Endothelial cell of umbilical vein (primary cell): ENCODE data around the gene HES2. TPM values are rescaled to one million over a fixed set of nuclear protein-coding genes. Genes with fewer than 3 reads are reported as not detected.

Experiments used
- BruUV-seq: library from RNA; stranded (reverse); fragments of 400-500 nt; replicated peaks from 2 replicates; lab custom pipeline; 2021; lab: Mats Ljungman, UMichigan
- CTCF ChIA-PET: fragments of 300-600, 350-600 bp; sonication (Branson Sonifier 250); formaldehyde crosslinking; loops from one replicate; lab custom pipeline; 2021; ENCODE audit warnings: antibody characterized with exemption, inconsistent platforms; lab: Charles Lee
- POLR2A ChIA-PET: fragments of 300-600, 350-600 bp; sonication (Branson Sonifier 250); formaldehyde crosslinking; loops from one replicate; lab custom pipeline; 2021; ENCODE audit warnings: antibody characterized with exemption, inconsistent platforms; lab: Charles Lee
- DNase-seq: peaks from one replicate; pipeline ENCODE4 v3.0.0-alpha.2; 2011; ENCODE audit warnings: low read depth, low spot score
- FAIRE-seq: peaks from 2 replicates; lab custom pipeline; 2011; peaks lifted over from hg19 to GRCh38; lab: Jason Lieb, UNC
- H2AFZ ChIP-seq: 2 replicates; pipeline ENCODE4 v1.6.0; 2012; ENCODE audit warnings: low read depth, low read length, control low read depth, inconsistent platforms
- H3K27ac ChIP-seq: 2 replicates; pipeline ENCODE4 v1.5.1; 2011; ENCODE audit warnings: low read depth, mild to moderate bottlenecking, control low read depth, low read length, moderate library complexity; ENCODE audit not compliant: insufficient read depth
- H3K27me3 ChIP-seq, 2 experiments: 2 replicates each; pipeline versions ENCODE4 v1.6.0 to v1.6.1; 2011; ENCODE audit warnings: low read length in 2 of 2, mixed read lengths in 1 of 2; ENCODE audit not compliant: control insufficient read depth in 2 of 2, insufficient read depth in 2 of 2
- H3K36me3 ChIP-seq, 2 experiments: 2 replicates in 1 of 2; 3 replicates in 1 of 2; pipeline ENCODE4 v1.5.1; 2011; ENCODE audit warnings: low read length in 2 of 2, mild to moderate bottlenecking in 1 of 2, moderate library complexity in 1 of 2; ENCODE audit not compliant: control insufficient read depth in 2 of 2, insufficient read depth in 2 of 2; ENCODE audit errors: extremely low read depth in 1 of 2
- H3K4me1 ChIP-seq: 3 replicates; pipeline ENCODE4 v1.5.1; 2011; ENCODE audit warnings: mild to moderate bottlenecking, low read length; ENCODE audit not compliant: control insufficient read depth, insufficient read depth; ENCODE audit errors: extremely low read depth
- H3K4me2 ChIP-seq: 2 replicates; pipeline ENCODE4 v1.6.1; 2011; ENCODE audit warnings: low read length, control low read depth, mixed read lengths; ENCODE audit not compliant: insufficient read depth
- H3K4me3 ChIP-seq, 3 experiments: fragments of 200-600 bp in 1 of 3; sonication (generic), shearing (Covaris generic) in 1 of 3; replicated peaks in 1 of 3; 2 replicates each; pipeline ENCODE4 v1.5.1; 2011 to 2016; ENCODE audit warnings: control low read depth in 3 of 3, low read length in 3 of 3, mild to moderate bottlenecking in 2 of 3, inconsistent platforms in 1 of 3, low read depth in 1 of 3, moderate library complexity in 1 of 3; ENCODE audit not compliant: insufficient read depth in 1 of 3
- H3K79me2 ChIP-seq: 2 replicates; pipeline ENCODE4 v1.6.0; 2012; ENCODE audit warnings: low read length, inconsistent platforms; ENCODE audit not compliant: control insufficient read depth, insufficient read depth
- H3K9ac ChIP-seq: replicated peaks from 2 replicates; pipeline ENCODE3; 2011; ENCODE audit warnings: low read length, control low read depth; ENCODE audit not compliant: insufficient read depth; ENCODE audit errors: extremely low read depth
- H3K9me1 ChIP-seq: replicated peaks from 3 replicates; pipeline ENCODE4 v1.6.0; 2011; ENCODE audit warnings: mild to moderate bottlenecking, low read length; ENCODE audit not compliant: control insufficient read depth, insufficient read depth; ENCODE audit errors: extremely low read depth
- H3K9me3 ChIP-seq: replicated peaks from 2 replicates; pipeline ENCODE4 v1.5.1; 2012; ENCODE audit warnings: low read length, inconsistent platforms; ENCODE audit not compliant: control insufficient read depth, insufficient read depth
- H4K20me1 ChIP-seq: replicated peaks from 2 replicates; pipeline ENCODE3; 2011; ENCODE audit warnings: mild to moderate bottlenecking, low read length; ENCODE audit not compliant: control insufficient read depth, insufficient read depth; ENCODE audit errors: extremely low read depth
- EZH2 ChIP-seq: IDR thresholded peaks from 2 replicates; pipeline ENCODE4 v1.6.1; 2012; ENCODE audit warnings: borderline replicate concordance, low read depth, mild to moderate bottlenecking, moderate library complexity, low read length, inconsistent platforms; ENCODE audit not compliant: severe bottlenecking
- FOS ChIP-seq: IDR thresholded peaks from 2 replicates; pipeline ENCODE4 v1.6.1; 2011; ENCODE audit warnings: mild to moderate bottlenecking, low read length, moderate library complexity, borderline replicate concordance; ENCODE audit not compliant: insufficient read depth
- GATA2 ChIP-seq: IDR thresholded peaks from 2 replicates; pipeline ENCODE4 v1.7.0; 2011; ENCODE audit warnings: low read depth, mild to moderate bottlenecking, moderate library complexity, mixed read lengths, low read length; ENCODE audit not compliant: insufficient read length, insufficient read depth
- JUN ChIP-seq: IDR thresholded peaks from 2 replicates; pipeline ENCODE4 v1.6.1; 2011; ENCODE audit warnings: borderline replicate concordance, low read depth; ENCODE audit not compliant: insufficient read length, insufficient read depth
- MYC ChIP-seq: IDR thresholded peaks from one replicate; pipeline ENCODE4 v1.6.1; 2011; ENCODE audit warnings: mild to moderate bottlenecking, low read depth, low read length
- POLR2A ChIP-seq: IDR thresholded peaks from 2 replicates; pipeline ENCODE4 v1.6.1; 2012; ENCODE audit warnings: low read depth, mild to moderate bottlenecking, control low read depth, low read length
- POLR2AphosphoS5 ChIP-seq: IDR thresholded peaks from 2 replicates; pipeline ENCODE4 v1.6.1; 2012; ENCODE audit warnings: low read depth, mild to moderate bottlenecking, control low read depth, low read length, moderate library complexity; ENCODE audit not compliant: insufficient read depth
- dilution Hi-C: fragments of 300-500 bp; cut with MboI; formaldehyde crosslinking; loops from one replicate; pipeline ENCODE4 v1.15.0; 2019; ENCODE audit warnings: low sequenced_read_pairs; ENCODE audit not compliant: extremely low pct_ligation_motif_present
- intact Hi-C: fragments of 100-400 bp; cut with micrococcal nuclease; formaldehyde crosslinking; loops from one replicate; pipeline ENCODE4 v1.10.0; 2022
- polyA plus RNA-seq, 4 experiments: library from polyadenylated mRNA; depleted of rRNA in 3 of 4; stranded (reverse) in 3 of 4; unstranded in 1 of 4; fragments of >200 nt; gene quantifications; 2 replicates each; pipeline versions ENCODE4 v1.2.1 to v1.2.3, GENCODE V29; 2011 to 2012; ENCODE audit warnings: missing spikeins in 1 of 4
- total RNA-seq: library from RNA; stranded (reverse); gene quantifications from 2 replicates; pipeline ENCODE4 v1.2.3, GENCODE V29; 2021
- TF ChIP-seq, protein P1 (sequence below): IDR thresholded peaks from 2 replicates; pipeline ENCODE4 v1.6.1; 2011; ENCODE audit not compliant: insufficient read depth, insufficient read length
- TF ChIP-seq, protein P2 (sequence below), 2 donors: IDR thresholded peaks; 1 replicate in 1 of 2; 2 replicates in 1 of 2; pipeline ENCODE4 v1.5.1; 2011; ENCODE audit warnings: low read length in 2 of 2, mild to moderate bottlenecking in 2 of 2, moderate library complexity in 2 of 2, control low read depth in 1 of 2, inconsistent platforms in 1 of 2, low read depth in 1 of 2; ENCODE audit not compliant: insufficient read depth in 1 of 2; ENCODE audit errors: extremely low read depth in 1 of 2

HES2 gene
- total and polyA plus RNA-seq, 2 donors (not counting 3 experiments of a cell fraction or from before 2014, with no cell fraction given) = 3.6 to 9.4 TPM

DNA sequence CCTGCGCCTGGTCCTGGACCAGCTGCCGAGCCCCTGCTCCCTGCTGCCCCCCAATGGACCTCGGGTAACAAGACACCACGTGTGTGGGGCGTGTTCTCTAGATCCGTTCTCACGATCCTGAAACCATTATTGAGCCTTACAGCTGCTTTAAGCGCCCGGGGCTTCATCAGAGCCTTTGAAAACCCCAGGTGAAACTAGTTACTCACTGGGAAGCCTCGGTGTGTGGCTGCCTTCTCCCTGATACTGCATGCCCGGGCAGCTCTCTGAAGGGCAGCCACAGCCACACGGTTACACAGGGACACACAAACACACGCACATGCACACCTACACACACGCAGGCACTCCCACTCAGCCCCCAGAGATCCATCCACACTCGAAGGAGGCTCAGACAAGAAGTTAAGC, 5.3 kb downstream of the HES2 start:
- Histone ChIP-seq H2AFZ (peak overlapping the region; percentile 1), H4K20me1 (no peaks in the 10 kb centered on the region), H3K4me3 (no peak overlapping the region), H3K27ac (no peak overlapping the region), H3K79me2 (no peaks in the 10 kb centered on the region), H3K4me2 (no peak overlapping the region), H3K9me1 (no peaks in the 10 kb centered on the region), H3K9ac (no peak overlapping the region), H3K4me1 (peaks cover 8% of the 10 kb centered on the region), H3K36me3 (no peaks in the 10 kb centered on the region), H3K27me3 (peaks cover 4 to 8% of the 10 kb centered on the region in 2 experiments), H3K9me3 (no peaks in the 10 kb centered on the region)
- dilution Hi-C loops (no loop called here), intact Hi-C loops (no loop called here)
- DNase-seq (peak; percentile 52), FAIRE-seq (peak; percentile 87)
- TF ChIP-seq, protein P1, sequence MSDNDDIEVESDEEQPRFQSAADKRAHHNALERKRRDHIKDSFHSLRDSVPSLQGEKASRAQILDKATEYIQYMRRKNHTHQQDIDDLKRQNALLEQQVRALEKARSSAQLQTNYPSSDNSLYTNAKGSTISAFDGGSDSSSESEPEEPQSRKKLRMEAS = peak; percentile 68
- TF ChIP-seq, protein P2, sequence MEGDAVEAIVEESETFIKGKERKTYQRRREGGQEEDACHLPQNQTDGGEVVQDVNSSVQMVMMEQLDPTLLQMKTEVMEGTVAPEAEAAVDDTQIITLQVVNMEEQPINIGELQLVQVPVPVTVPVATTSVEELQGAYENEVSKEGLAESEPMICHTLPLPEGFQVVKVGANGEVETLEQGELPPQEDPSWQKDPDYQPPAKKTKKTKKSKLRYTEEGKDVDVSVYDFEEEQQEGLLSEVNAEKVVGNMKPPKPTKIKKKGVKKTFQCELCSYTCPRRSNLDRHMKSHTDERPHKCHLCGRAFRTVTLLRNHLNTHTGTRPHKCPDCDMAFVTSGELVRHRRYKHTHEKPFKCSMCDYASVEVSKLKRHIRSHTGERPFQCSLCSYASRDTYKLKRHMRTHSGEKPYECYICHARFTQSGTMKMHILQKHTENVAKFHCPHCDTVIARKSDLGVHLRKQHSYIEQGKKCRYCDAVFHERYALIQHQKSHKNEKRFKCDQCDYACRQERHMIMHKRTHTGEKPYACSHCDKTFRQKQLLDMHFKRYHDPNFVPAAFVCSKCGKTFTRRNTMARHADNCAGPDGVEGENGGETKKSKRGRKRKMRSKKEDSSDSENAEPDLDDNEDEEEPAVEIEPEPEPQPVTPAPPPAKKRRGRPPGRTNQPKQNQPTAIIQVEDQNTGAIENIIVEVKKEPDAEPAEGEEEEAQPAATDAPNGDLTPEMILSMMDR (IDR thresholded peaks at IDR 0.05; ENCODE audit: extremely low read depth in 1 of 2, insufficient read depth in 1 of 2, low read depth in 1 of 2, low read length in 2 of 2) = peak; percentile 53 to 77
- TF ChIP-seq FOS = no peak
- ChIA-PET POLR2A (no interaction called here), CTCF (interaction anchor here (0.8 to 4.3 kb wide), 17 partner anchors 9 to 210 kb away, joined by 3 to 36 read pairs (median 4); partner anchors contain the start of gene ACOT7)
- no TSS peak for BruUV-seq

DNA sequence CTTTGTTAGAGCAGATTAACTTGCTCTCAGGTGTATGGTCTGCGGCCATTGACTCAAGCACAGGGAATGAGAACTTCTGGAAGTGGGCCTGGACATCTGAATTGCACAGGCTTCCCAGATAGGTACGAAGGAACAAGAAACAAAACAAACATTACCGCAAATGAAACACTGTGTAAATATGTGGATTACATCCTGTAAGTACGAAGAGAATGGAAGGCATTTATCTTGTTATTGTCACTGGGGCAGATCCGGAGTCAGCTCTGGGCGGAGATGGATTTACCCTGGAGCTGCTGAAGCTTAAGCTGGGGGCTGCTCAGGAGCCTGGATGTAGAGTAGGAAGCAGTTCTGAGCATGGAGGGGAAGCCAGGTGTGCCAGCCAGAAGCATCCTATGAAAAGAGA, 6.8 kb downstream of the HES2 start:
- ChIA-PET CTCF (interaction anchor here (1.5 to 7.0 kb wide), 9 partner anchors 9 to 166 kb away, joined by 3 to 73 read pairs (median 15); no protein-coding TSS in a partner anchor), POLR2A (no interaction called here)
- H3K9me1 ChIP-seq = no peaks in the 10 kb centered on the region
- H3K27me3 ChIP-seq = peaks cover 0 to 4% of the 10 kb centered on the region in 2 experiments
- TF ChIP-seq, protein P2 (IDR thresholded peaks at IDR 0.05; ENCODE audit: extremely low read depth in 1 of 2, insufficient read depth in 1 of 2, low read depth in 1 of 2, low read length in 2 of 2) = no peak
- TF ChIP-seq JUN (no peak), GATA2 (no peak), POLR2A (no peak), FOS (no peak), EZH2 (no peak), MYC (no peak), POLR2AphosphoS5 (no peak)
- TF ChIP-seq, protein P1 = no peak
- no peak overlapping the region for H3K4me2 ChIP-seq
- H3K4me3 ChIP-seq = no peak overlapping the region
- no peaks in the 10 kb centered on the region for H3K79me2 ChIP-seq
- DNase-seq = no peak
- peak; percentile 58 for FAIRE-seq
- H4K20me1 ChIP-seq = no peaks in the 10 kb centered on the region
- H3K4me1 ChIP-seq = peaks cover 8% of the 10 kb centered on the region
- H3K36me3 ChIP-seq = no peaks in the 10 kb centered on the region
- intact Hi-C loops = no loop called here
- no TSS peak for BruUV-seq
- H2AFZ ChIP-seq = no peak overlapping the region
- H3K9ac ChIP-seq = no peak overlapping the region
- H3K27ac ChIP-seq = no peak overlapping the region
- dilution Hi-C loops = no loop called here
- no peaks in the 10 kb centered on the region for H3K9me3 ChIP-seq
